Stomach (tissue), 4 donors: ENCODE measurements around the gene TAS2R10.

Source experiments
- CTCF ChIP-seq, 7 experiments: fragments of 450-650 bp in 4 of 7; fragments of 200-600 bp in 3 of 7; sonication (generic) in 3 of 7; IDR thresholded peaks; one replicate each; pipeline ENCODE4 v1.5.1; 2016 to 2019; ENCODE audit warnings: antibody characterized with exemption in 7 of 7, control low read depth in 2 of 7, mild to moderate bottlenecking in 1 of 7
- POLR2A ChIP-seq, 4 donors: fragments of 450-650 bp; IDR thresholded peaks; one replicate each; pipeline ENCODE4 v1.6.1; 2016; ENCODE audit warnings: antibody characterized with exemption in 4 of 4, control low read depth in 2 of 4, mild to moderate bottlenecking in 1 of 4, moderate library complexity in 1 of 4
- POLR2AphosphoS5 ChIP-seq, 3 donors: sonication (generic); formaldehyde crosslinking; IDR thresholded peaks; one replicate each; pipeline ENCODE4 v1.6.1; 2016; ENCODE audit warnings: antibody characterized with exemption in 3 of 3

- TF ChIP-seq CTCF (IDR thresholded peaks at IDR 0.05), result no peak
- TF ChIP-seq POLR2A (IDR thresholded peaks at IDR 0.05), result no peak
- no peak for TF ChIP-seq POLR2AphosphoS5 (IDR thresholded peaks at IDR 0.05)
Measured at GRCh38 chr12:10861366-10861765, 35.2 kb upstream of the TAS2R10 start.
